ENCODE measurements around the gene ATP5F1C. TPM values are rescaled to one million over a fixed set of nuclear protein-coding genes. Genes with fewer than 3 reads are reported as not detected.

ATP5F1C gene
- total and polyA plus RNA-seq, 10 of the 15 experiments (the other 5 are each of a cell fraction or from before 2014, with no cell fraction given): 307 to 978 (median 454) TPM

DNA sequence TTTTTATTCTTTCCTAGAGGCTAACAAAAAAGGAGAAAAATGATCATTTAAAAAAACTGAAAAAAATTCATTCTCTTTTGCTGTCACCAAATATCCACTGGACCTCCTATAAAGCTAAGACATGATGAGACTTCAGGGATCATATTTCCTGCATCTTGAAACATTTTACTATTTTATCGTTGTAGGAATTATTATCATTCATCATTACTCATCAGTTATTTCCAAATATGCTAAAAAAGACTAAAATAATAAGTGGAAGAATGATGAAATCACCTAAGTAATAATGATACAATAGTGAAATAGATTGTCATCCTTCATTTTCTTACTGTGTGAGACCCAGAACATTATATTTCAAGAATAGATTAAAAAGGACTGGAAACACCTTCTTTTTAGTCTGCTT is 58.6 kb downstream of the ATP5F1C start (continued):
- TF ChIP-seq, protein P1, sequence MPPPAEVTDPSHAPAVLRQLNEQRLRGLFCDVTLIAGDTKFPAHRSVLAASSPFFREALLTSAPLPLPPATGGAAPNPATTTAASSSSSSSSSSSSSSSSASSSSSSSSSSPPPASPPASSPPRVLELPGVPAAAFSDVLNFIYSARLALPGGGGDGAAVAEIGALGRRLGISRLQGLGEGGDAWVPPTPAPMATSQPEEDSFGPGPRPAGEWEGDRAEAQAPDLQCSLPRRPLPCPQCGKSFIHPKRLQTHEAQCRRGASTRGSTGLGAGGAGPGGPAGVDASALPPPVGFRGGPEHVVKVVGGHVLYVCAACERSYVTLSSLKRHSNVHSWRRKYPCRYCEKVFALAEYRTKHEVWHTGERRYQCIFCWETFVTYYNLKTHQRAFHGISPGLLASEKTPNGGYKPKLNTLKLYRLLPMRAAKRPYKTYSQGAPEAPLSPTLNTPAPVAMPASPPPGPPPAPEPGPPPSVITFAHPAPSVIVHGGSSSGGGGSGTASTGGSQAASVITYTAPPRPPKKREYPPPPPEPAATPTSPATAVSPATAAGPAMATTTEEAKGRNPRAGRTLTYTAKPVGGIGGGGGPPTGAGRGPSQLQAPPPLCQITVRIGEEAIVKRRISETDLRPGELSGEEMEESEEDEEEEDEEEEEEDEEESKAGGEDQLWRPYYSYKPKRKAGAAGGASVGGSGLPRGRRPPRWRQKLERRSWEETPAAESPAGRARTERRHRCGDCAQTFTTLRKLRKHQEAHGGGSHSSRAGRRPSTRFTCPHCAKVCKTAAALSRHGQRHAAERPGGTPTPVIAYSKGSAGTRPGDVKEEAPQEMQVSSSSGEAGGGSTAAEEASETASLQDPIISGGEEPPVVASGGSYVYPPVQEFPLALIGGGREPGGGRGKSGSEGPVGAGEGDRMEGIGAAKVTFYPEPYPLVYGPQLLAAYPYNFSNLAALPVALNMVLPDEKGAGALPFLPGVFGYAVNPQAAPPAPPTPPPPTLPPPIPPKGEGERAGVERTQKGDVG (CRISPR knock-in tag; IDR thresholded peaks at IDR 0.05): no peak
- TF ChIP-seq YY1 (IDR thresholded peaks at IDR 0.05; ENCODE audit: low read depth, low read length) (no peak), ZZZ3 (IDR thresholded peaks at IDR 0.05; ENCODE audit: control insufficient read depth, insufficient read length, low read depth) (no peak), MXI1 (IDR thresholded peaks at IDR 0.05; ENCODE audit: low read depth, low read length) (no peak), ZNF274 (IDR thresholded peaks at IDR 0.05; ENCODE audit: insufficient read depth, insufficient read length) (no peak), SREBF2 (IDR thresholded peaks at IDR 0.05; ENCODE audit: low read length) (no peak), HSF1 (IDR thresholded peaks at IDR 0.05; ENCODE audit: low read depth, low read length) (no peak), TARDBP (IDR thresholded peaks at IDR 0.05; ENCODE audit: borderline replicate concordance) (no peak), TBL1XR1 (IDR thresholded peaks at IDR 0.05; ENCODE audit: low read depth, low read length) (no peak), NFYA (IDR thresholded peaks at IDR 0.05; ENCODE audit: borderline replicate concordance, low read depth, low read length) (no peak)
- TF ChIP-seq, protein P2, sequence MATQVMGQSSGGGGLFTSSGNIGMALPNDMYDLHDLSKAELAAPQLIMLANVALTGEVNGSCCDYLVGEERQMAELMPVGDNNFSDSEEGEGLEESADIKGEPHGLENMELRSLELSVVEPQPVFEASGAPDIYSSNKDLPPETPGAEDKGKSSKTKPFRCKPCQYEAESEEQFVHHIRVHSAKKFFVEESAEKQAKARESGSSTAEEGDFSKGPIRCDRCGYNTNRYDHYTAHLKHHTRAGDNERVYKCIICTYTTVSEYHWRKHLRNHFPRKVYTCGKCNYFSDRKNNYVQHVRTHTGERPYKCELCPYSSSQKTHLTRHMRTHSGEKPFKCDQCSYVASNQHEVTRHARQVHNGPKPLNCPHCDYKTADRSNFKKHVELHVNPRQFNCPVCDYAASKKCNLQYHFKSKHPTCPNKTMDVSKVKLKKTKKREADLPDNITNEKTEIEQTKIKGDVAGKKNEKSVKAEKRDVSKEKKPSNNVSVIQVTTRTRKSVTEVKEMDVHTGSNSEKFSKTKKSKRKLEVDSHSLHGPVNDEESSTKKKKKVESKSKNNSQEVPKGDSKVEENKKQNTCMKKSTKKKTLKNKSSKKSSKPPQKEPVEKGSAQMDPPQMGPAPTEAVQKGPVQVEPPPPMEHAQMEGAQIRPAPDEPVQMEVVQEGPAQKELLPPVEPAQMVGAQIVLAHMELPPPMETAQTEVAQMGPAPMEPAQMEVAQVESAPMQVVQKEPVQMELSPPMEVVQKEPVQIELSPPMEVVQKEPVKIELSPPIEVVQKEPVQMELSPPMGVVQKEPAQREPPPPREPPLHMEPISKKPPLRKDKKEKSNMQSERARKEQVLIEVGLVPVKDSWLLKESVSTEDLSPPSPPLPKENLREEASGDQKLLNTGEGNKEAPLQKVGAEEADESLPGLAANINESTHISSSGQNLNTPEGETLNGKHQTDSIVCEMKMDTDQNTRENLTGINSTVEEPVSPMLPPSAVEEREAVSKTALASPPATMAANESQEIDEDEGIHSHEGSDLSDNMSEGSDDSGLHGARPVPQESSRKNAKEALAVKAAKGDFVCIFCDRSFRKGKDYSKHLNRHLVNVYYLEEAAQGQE (IDR thresholded peaks at IDR 0.05; ENCODE audit: low read depth, low read length): no peak
